IMR-90 (cell line): Measurements from ENCODE around the gene CTNS. TPM values are rescaled to one million over a fixed set of nuclear protein-coding genes. Genes with fewer than 3 reads are reported as not detected.
"Not testable (repeated sequence)": the region's sequence is repeated elsewhere in the genome, so short reads cannot be mapped to it uniquely, and the experiment has no call there.

Experiments
- ATAC-seq: fragments of 200-7000 bp; cut with Tn5 transposase; 2 replicates; pipeline ENCODE4 v1.9.1; 2020; ENCODE audit warnings: low read depth, mild to moderate bottlenecking, moderate library complexity
- BruUV-seq: library from RNA; stranded (reverse); fragments of 400-500 nt; replicated peaks from 2 replicates; lab custom pipeline; 2021; lab: Mats Ljungman, UMichigan
- CTCF ChIA-PET: fragments of 300-600 bp; formaldehyde crosslinking; extraction: SDS; loops from one replicate; lab custom pipeline; 2021; ENCODE audit warnings: antibody characterized with exemption; lab: Yijun Ruan, JAX
- POLR2A ChIA-PET: fragments of 300-600 bp; sonication (Branson Sonifier 250); formaldehyde crosslinking; loops from one replicate; lab custom pipeline; 2022; ENCODE audit warnings: antibody characterized with exemption; ENCODE audit not compliant: unreplicated experiment; lab: Charles Lee
- DNase-seq: peaks from one replicate; pipeline ENCODE4 v3.0.0; 2013
- H2AFZ ChIP-seq: replicated peaks from 2 replicates; pipeline ENCODE3; 2013; ENCODE audit warnings: low read length, mild to moderate bottlenecking; ENCODE audit not compliant: poor library complexity
- H2AK5ac ChIP-seq: 2 replicates; pipeline ENCODE4 v1.6.1; 2013; ENCODE audit warnings: low read depth, low read length, inconsistent platforms
- H2AK9ac ChIP-seq: replicated peaks from 2 replicates; pipeline ENCODE3; 2013; ENCODE audit warnings: mild to moderate bottlenecking, low read depth, low read length, moderate library complexity; ENCODE audit not compliant: poor library complexity
- H2BK120ac ChIP-seq: 2 replicates; pipeline ENCODE4 v1.6.1; 2013; ENCODE audit warnings: low read depth, low read length, inconsistent platforms
- H2BK15ac ChIP-seq: 3 replicates; pipeline ENCODE4 v1.6.1; 2013; ENCODE audit warnings: low read depth, low read length, inconsistent platforms
- H2BK20ac ChIP-seq: 2 replicates; pipeline ENCODE4 v1.6.1; 2013; ENCODE audit warnings: low read depth, mild to moderate bottlenecking, inconsistent platforms, low read length, moderate library complexity
- H2BK5ac ChIP-seq: 2 replicates; pipeline ENCODE4 v1.6.1; 2013; ENCODE audit warnings: mild to moderate bottlenecking, low read depth, low read length, inconsistent platforms; ENCODE audit not compliant: poor library complexity, severe bottlenecking
- H3K14ac ChIP-seq: replicated peaks from 2 replicates; pipeline ENCODE4 v1.6.1; 2013; ENCODE audit warnings: low read depth, low read length, inconsistent platforms
- H3K18ac ChIP-seq: 2 replicates; pipeline ENCODE4 v1.6.1; 2013; ENCODE audit warnings: low read depth, low read length, control low read depth
- H3K23ac ChIP-seq: 2 replicates; pipeline ENCODE4 v1.6.1; 2013; ENCODE audit warnings: low read depth, low read length, inconsistent platforms
- H3K27ac ChIP-seq: 2 replicates; pipeline ENCODE4 v1.5.1; 2013; ENCODE audit warnings: mild to moderate bottlenecking, control low read depth, low read length; ENCODE audit not compliant: insufficient read depth
- H3K27me3 ChIP-seq: 2 replicates; pipeline ENCODE4 v1.6.1; 2013; ENCODE audit warnings: low read length; ENCODE audit not compliant: control insufficient read depth, insufficient read depth
- H3K36me3 ChIP-seq: 2 replicates; pipeline ENCODE4 v1.6.1; 2013; ENCODE audit warnings: low read length, mixed read lengths; ENCODE audit not compliant: control insufficient read depth, insufficient read depth
- H3K4ac ChIP-seq: 2 replicates; pipeline ENCODE4 v1.6.1; 2013; ENCODE audit warnings: low read depth, low read length, inconsistent platforms
- H3K4me1 ChIP-seq: 2 replicates; pipeline ENCODE4 v1.6.1; 2013; ENCODE audit warnings: low read length, mixed read lengths; ENCODE audit not compliant: control insufficient read depth, insufficient read depth
- H3K4me2 ChIP-seq: 2 replicates; pipeline ENCODE4 v1.6.1; 2013; ENCODE audit warnings: low read depth, mild to moderate bottlenecking, control low read depth, low read length, moderate library complexity
- H3K4me3 ChIP-seq: 2 replicates; pipeline ENCODE4 v1.5.1; 2013; ENCODE audit warnings: low read depth, mild to moderate bottlenecking, control low read depth, low read length, moderate library complexity; ENCODE audit not compliant: insufficient read depth
- H3K56ac ChIP-seq: 2 replicates; pipeline ENCODE4 v1.6.1; 2013; ENCODE audit warnings: low read length, inconsistent platforms; ENCODE audit not compliant: insufficient read depth; ENCODE audit errors: extremely low read depth
- H3K79me1 ChIP-seq, 2 experiments: 2 replicates each; pipeline ENCODE4 v1.6.1; 2013; ENCODE audit warnings: low read length in 2 of 2, inconsistent platforms in 1 of 2, low read depth in 1 of 2
- H3K9ac ChIP-seq: 2 replicates; pipeline ENCODE4 v1.6.1; 2013; ENCODE audit warnings: low read depth, low read length, control low read depth
- H3K9me1 ChIP-seq: 2 replicates; pipeline ENCODE4 v1.6.1; 2013; ENCODE audit warnings: low read length, inconsistent platforms; ENCODE audit not compliant: insufficient read depth
- H3K9me3 ChIP-seq: 2 replicates; pipeline ENCODE4 v1.6.1; 2013; ENCODE audit warnings: low read length; ENCODE audit not compliant: control insufficient read depth, insufficient read depth
- H4K20me1 ChIP-seq: 2 replicates; pipeline ENCODE4 v1.6.1; 2013; ENCODE audit warnings: low read length, inconsistent platforms; ENCODE audit not compliant: insufficient read depth
- H4K5ac ChIP-seq: 2 replicates; pipeline ENCODE4 v1.6.1; 2013; ENCODE audit warnings: mild to moderate bottlenecking, low read depth, low read length, control low read depth
- H4K8ac ChIP-seq, 2 experiments: 2 replicates each; pipeline ENCODE4 v1.6.1; 2013; ENCODE audit warnings: low read depth in 2 of 2, low read length in 2 of 2, control low read depth in 1 of 2, inconsistent platforms in 1 of 2
- H4K91ac ChIP-seq: 2 replicates; pipeline ENCODE4 v1.6.1; 2013; ENCODE audit warnings: low read depth, low read length, inconsistent platforms; ENCODE audit not compliant: insufficient read depth
- MAFK ChIP-seq: IDR thresholded peaks from 2 replicates; pipeline ENCODE4 v1.6.1; 2012; ENCODE audit warnings: low read depth, low read length, improper control_type of control experiment
- WGBS, 2 experiments: methylation state at CpG; one replicate each; pipeline versions ENCODE4 v1.1.5 to v1.1.7; 2013; ENCODE audit warnings: missing lambda C conversion rate in 2 of 2; ENCODE audit not compliant: insufficient read length in 1 of 2; ENCODE audit errors: extremely low coverage in 2 of 2; 5-methylcytosine and 5-hydroxymethylcytosine counted together
- dilution Hi-C: fragments of 300-500 bp; cut with HindIII; formaldehyde crosslinking; loops from one replicate; pipeline ENCODE4 v1.14.3; 2018; ENCODE audit warnings: low sequenced_read_pairs; ENCODE audit not compliant: unreplicated experiment
- in situ Hi-C: fragments of 300-500 bp; cut with MboI; formaldehyde crosslinking; loops from 3 replicates; pipeline ENCODE4 v1.14.3; 2019; ENCODE audit warnings: low sequenced_read_pairs, inconsistent platforms, mixed read lengths
- intact Hi-C: fragments of 100-400 bp; cut with micrococcal nuclease; formaldehyde crosslinking; loops from 2 replicates; pipeline ENCODE4 v1.10.0; 2022
- polyA plus RNA-seq, 3 experiments: library from polyadenylated mRNA; depleted of rRNA; stranded (reverse); fragments of >200 nt; gene quantifications; 2 replicates each; pipeline ENCODE4 v1.2.3, GENCODE V29; 2012; ENCODE audit warnings: low replicate concordance in 1 of 3
- total RNA-seq: library from RNA; depleted of rRNA; stranded (reverse); fragments of >200 nt; gene quantifications from 2 replicates; pipeline ENCODE4 v1.2.3, GENCODE V29; 2012

CTNS gene
- total and polyA plus RNA-seq, 2 of the 4 experiments (the other 2 are of a cell fraction) = 4.7 to 5.3 TPM

- dilution Hi-C loops, intact Hi-C loops, H3K23ac ChIP-seq, POLR2A ChIA-PET, H3K4me1 ChIP-seq, in situ Hi-C loops, H2AK5ac ChIP-seq, H3K27me3 ChIP-seq, H3K4me3 ChIP-seq, H2AK9ac ChIP-seq, H2BK5ac ChIP-seq, H3K4me2 ChIP-seq, H2BK20ac ChIP-seq, H4K5ac ChIP-seq, H3K9me1 ChIP-seq, H3K56ac ChIP-seq, H4K20me1 ChIP-seq, H3K36me3 ChIP-seq, H3K18ac ChIP-seq, H4K91ac ChIP-seq, H2BK120ac ChIP-seq, DNase-seq, H3K79me1 ChIP-seq, CTCF ChIA-PET, H4K8ac ChIP-seq, H2BK15ac ChIP-seq, H2AFZ ChIP-seq, BruUV-seq, H3K9ac ChIP-seq, H3K4ac ChIP-seq, H3K14ac ChIP-seq, ATAC-seq, H3K27ac ChIP-seq: not testable (repeated sequence)
- H3K9me3 ChIP-seq = peaks cover 16% of the 10 kb centered on the region
- WGBS, 2 experiments = 100% methylated on average over 1 of the region's 7 CpGs; no CpG with 5 or more reads in 1 of the 2 experiments
- TF ChIP-seq MAFK = peak; percentile 14; the same call in 1 of the 2 replicates
Measured at GRCh38 chr17:3702041-3702539, 65.5 kb downstream of the CTNS start.
